Heart right ventricle (tissue), 16 donors: ENCODE results near the gene HOXC10. TPM values are rescaled to one million over a fixed set of nuclear protein-coding genes. Genes with fewer than 3 reads are reported as not detected.

Experiments
- ATAC-seq, 8 donors: fragments of 200-7000 bp; cut with Tn5 transposase; one replicate each; pipeline ENCODE4 v1.9.1; 2020; ENCODE audit warnings: mild to moderate bottlenecking in 8 of 8, moderate library complexity in 8 of 8, moderate number of reproducible peaks in 1 of 8
- DNase-seq, 2 donors: peaks; one replicate each; pipeline ENCODE4 v3.0.0-alpha.2; 2020
- H3K27ac ChIP-seq, 10 donors: fragments of 200-600 bp; sonication (generic) in 2 of 10; one replicate each; pipeline versions ENCODE4 v1.5.0 to v1.8.0; 2020 to 2022; ENCODE audit warnings: mild to moderate bottlenecking in 3 of 10
- H3K27me3 ChIP-seq, 7 donors: fragments of 200-600 bp; one replicate each; pipeline ENCODE4 v1.8.0; 2021 to 2022; ENCODE audit warnings: mild to moderate bottlenecking in 2 of 7
- H3K36me3 ChIP-seq, 9 donors: fragments of 200-600 bp; sonication (generic) in 1 of 9; one replicate each; pipeline versions ENCODE4 v1.5.0 to v1.8.0; 2020 to 2022; ENCODE audit warnings: mild to moderate bottlenecking in 2 of 9
- H3K4me1 ChIP-seq, 9 donors: fragments of 200-600 bp; sonication (generic) in 1 of 9; one replicate each; pipeline versions ENCODE4 v1.5.0 to v1.8.0; 2020 to 2022; ENCODE audit warnings: mild to moderate bottlenecking in 4 of 9
- H3K4me3 ChIP-seq, 10 donors: fragments of 200-600 bp; sonication (generic) in 2 of 10; one replicate each; pipeline versions ENCODE4 v1.5.0 to v1.8.0; 2020 to 2022; ENCODE audit warnings: mild to moderate bottlenecking in 7 of 10, moderate library complexity in 2 of 10
- H3K9me3 ChIP-seq, 11 donors: fragments of 200-600 bp in 10 of 11; sonication (generic) in 2 of 11; one replicate each; pipeline versions ENCODE4 v1.5.0 to v1.8.0; 2013 to 2022; ENCODE audit warnings: mild to moderate bottlenecking in 2 of 11, control low read depth in 1 of 11, moderate library complexity in 1 of 11
- CTCF ChIP-seq, 9 donors: fragments of 200-600 bp; sonication (generic) in 2 of 9; IDR thresholded peaks; one replicate each; pipeline versions ENCODE4 v1.5.0 to v1.8.0; 2021 to 2022; ENCODE audit warnings: antibody characterized with exemption in 9 of 9, mild to moderate bottlenecking in 5 of 9, moderate library complexity in 1 of 9
- WGBS, 2 donors: extraction: QIAGEN DNeasy Blood & Tissue Kit; methylation state at CpG; one replicate each; pipeline ENCODE4 v1.1.7; 2013; ENCODE audit warnings: inconsistent platforms in 1 of 2; 5-methylcytosine and 5-hydroxymethylcytosine counted together
- intact Hi-C, 10 donors: fragments of 100-400 bp; cut with DNase I; formaldehyde crosslinking; loops; one replicate each; pipeline versions ENCODE4 v1.11.1 to v1.14.2; 2022
- polyA plus RNA-seq, 2 donors: library from polyadenylated mRNA; stranded (reverse); fragments of 200-250 nt; gene quantifications; one replicate each; pipeline ENCODE4 v1.2.3, GENCODE V29; 2013
- total RNA-seq, 10 donors: library from RNA; stranded (reverse); fragmentation: NEBNext Ultra II Directional in 3 of 10; extraction: Animal tissue kit (Norgen Biotek cat#: 25700) in 3 of 10; gene quantifications; one replicate each; pipeline versions ENCODE4 v1.2.1 to v1.2.4, GENCODE V29; 2021 to 2023
- donor health status: Arrhythmogenic right ventricular cardiomyopathy.
- donor health status: ischemic (EF 13 %, LVEDD 7.1; RV severe dilation, severe dysfunction).
- donor health status: healthy with polysubstance abuse.
- donor health status: DM: no; HTN: yes; CAD: no.
- donor health status: DM: no; HTN: no; CAD: no.
- donor health status: ischemic (EF 25% LVEDD 6.9; RV normal size, moderate dysfunction).
- donor health status: ischemic (EF 25% LVEDD 5.7; RV mildly dilated, moderate dysfunction).
- donor health status: healthy.
- donor health status: DM: yes; HTN: yes; CAD: no.
- donor health status: Ischemic cardiomyopathy.
- donor health status: ischemic (EF 35%, LVEDD 5.7; RV mildly dilated, moderate dysfunction).
- donor health status: nonischemic (EF 11% LVEDD 7.7; RV severe dilation, severe dysfunction).
- donor health status: DM: yes; HTN: yes; CAD: no.
- donor health status: PGD.
- donor health status: ischemic (EF 29% LVEDD 5.4; RV normal size, mild dysfunction).
- donor health status: nonischemic (EF 23%, LVEDD 6.1; RV moderate dilation, normal function).

HOXC10 gene
- total and polyA plus RNA-seq, 12 donors, result not detected

- H3K4me1 ChIP-seq, result peaks cover 0 to 12% (median 1%) of the 10 kb centered on the region in 9 donors
These were observed 40.8 kb downstream of the HOXC10 start for GRCh38 chr12:54025499-54026405.

GRCh38 chr12:54026640-54027441 is 41.9 kb downstream of the HOXC10 start:
- peaks cover 0 to 15% (median 5%) of the 10 kb centered on the region in 9 donors for H3K4me1 ChIP-seq
- H3K36me3 ChIP-seq, result no peaks in the 10 kb centered on the region
- DNase-seq (no peak), ATAC-seq (no peak)
- no peaks in the 10 kb centered on the region for H3K9me3 ChIP-seq
- no peak for TF ChIP-seq CTCF (IDR thresholded peaks at IDR 0.05)
- H3K27me3 ChIP-seq, result peaks cover 51 to 100% (median 100%) of the 10 kb centered on the region in 7 donors
- H3K27ac ChIP-seq, result no peak overlapping the region
- H3K4me3 ChIP-seq, result no peak overlapping the region
- 20 to 22% methylated on average over 22 of the region's 22 CpGs for WGBS, 2 donors
- intact Hi-C loops, result no loop called here

More at GRCh38 chr12:54025499-54026405, 40.8 kb downstream of the HOXC10 start:
- Histone ChIP-seq H3K4me3 (no peak overlapping the region), H3K9me3 (no peaks in the 10 kb centered on the region), H3K27ac (no peak overlapping the region), H3K36me3 (no peaks in the 10 kb centered on the region), H3K27me3 (peaks cover 41 to 100% (median 100%) of the 10 kb centered on the region in 7 donors)
- ATAC-seq (no peak), DNase-seq (no peak)
- no peak for TF ChIP-seq CTCF (IDR thresholded peaks at IDR 0.05)
- WGBS, 2 donors, result 34 to 38% methylated on average over 7 of the region's 7 CpGs
- intact Hi-C loops, result no loop called here

- Histone ChIP-seq H3K9me3 (peaks cover 0 to under 1% (median 0%) of the 10 kb centered on the region in 11 donors), H3K27ac (no peak overlapping the region), H3K4me3 (no peak overlapping the region), H3K27me3 (peaks cover 56 to 100% (median 100%) of the 10 kb centered on the region in 7 donors), H3K4me1 (peaks cover 0 to 15% (median 5%) of the 10 kb centered on the region in 9 donors), H3K36me3 (no peaks in the 10 kb centered on the region)
- intact Hi-C loops, result no loop called here
- ATAC-seq (no peak), DNase-seq (no peak)
- WGBS, 2 donors, result 43 to 50% methylated on average over 3 of the region's 3 CpGs
- TF ChIP-seq CTCF (IDR thresholded peaks at IDR 0.05), result no peak
These were observed 42.5 kb downstream of the HOXC10 start for GRCh38 chr12:54027442-54027786.
